SK-N-SH (cell line): ENCODE data around the gene PRMT6. TPM values are rescaled to one million over a fixed set of nuclear protein-coding genes. Genes with fewer than 3 reads are reported as not detected.
"Not testable (repeated sequence)": the region's sequence is repeated elsewhere in the genome, so short reads cannot be mapped to it uniquely, and the experiment has no call there.

Experiments
- CTCF ChIA-PET: fragments of 300-600, 350-600 bp; formaldehyde crosslinking; extraction: SDS; loops from one replicate; lab custom pipeline; 2021; lab: Yijun Ruan, JAX
- POLR2A ChIA-PET: fragments of 350-600 bp; sonication (Branson Sonifier 250); formaldehyde crosslinking; extraction: SDS; loops from one replicate; lab custom pipeline; 2020; ENCODE audit warnings: antibody characterized with exemption, inconsistent platforms; lab: Yijun Ruan, JAX
- DNase-seq: peaks from one replicate; pipeline ENCODE4 v3.0.0; 2012
- H2AFZ ChIP-seq: fragments of 200-600 bp; sonication (generic); 2 replicates; pipeline ENCODE4 v1.8.1; 2016; ENCODE audit warnings: antibody characterized with exemption, mild to moderate bottlenecking, low read depth
- H3F3A ChIP-seq: fragments of 200-600 bp; sonication (generic); replicated peaks from 2 replicates; pipeline ENCODE3; 2016; ENCODE audit warnings: antibody characterized with exemption, mild to moderate bottlenecking; ENCODE audit not compliant: insufficient read depth
- H3K27ac ChIP-seq, 2 experiments: fragments of 200-500 bp in 1 of 2; fragments of 200-600 bp in 1 of 2; sonication (Bioruptor generic) in 1 of 2; sonication (generic), shearing (Covaris generic) in 1 of 2; 2 replicates each; pipeline versions ENCODE4 v1.5.1 to v1.6.1; 2014 to 2016; ENCODE audit warnings: low read depth in 2 of 2, inconsistent platforms in 1 of 2, low read length in 1 of 2, mild to moderate bottlenecking in 1 of 2, mixed read lengths in 1 of 2
- H3K27me3 ChIP-seq: fragments of 200-600 bp; sonication (generic), shearing (Covaris generic); 2 replicates; pipeline ENCODE4 v1.6.1; 2016; ENCODE audit warnings: mixed run types; ENCODE audit not compliant: insufficient read depth
- H3K36me3 ChIP-seq, 2 experiments: fragments of 200-500 bp in 1 of 2; fragments of 200-600 bp in 1 of 2; sonication (Bioruptor generic) in 1 of 2; sonication (generic) in 1 of 2; replicated peaks in 1 of 2; 2 replicates each; pipeline versions ENCODE3 to v1.5.1; 2014 to 2016; ENCODE audit warnings: low read length in 1 of 2, mild to moderate bottlenecking in 1 of 2; ENCODE audit not compliant: insufficient read depth in 2 of 2, control insufficient read depth in 1 of 2
- H3K4me1 ChIP-seq, 2 experiments: fragments of 200-500 bp in 1 of 2; fragments of 200-600 bp in 1 of 2; sonication (Bioruptor generic) in 1 of 2; sonication (generic), shearing (Covaris generic) in 1 of 2; 2 replicates each; pipeline versions ENCODE4 v1.5.1 to v1.6.1; 2014 to 2016; ENCODE audit warnings: low read depth in 1 of 2, low read length in 1 of 2, mixed run types in 1 of 2; ENCODE audit not compliant: insufficient read depth in 2 of 2, control insufficient read depth in 1 of 2
- H3K4me2 ChIP-seq: fragments of 200-600 bp; sonication (generic), shearing (Covaris generic); 2 replicates; pipeline ENCODE4 v1.6.1; 2017; ENCODE audit warnings: mixed run types
- H3K4me3 ChIP-seq, 2 experiments: fragments of 200-500 bp in 1 of 2; fragments of 200-600 bp in 1 of 2; sonication (Bioruptor generic) in 1 of 2; sonication (generic), shearing (Covaris generic) in 1 of 2; 2 replicates each; pipeline versions ENCODE4 v1.5.1 to v1.8.1; 2014 to 2016; ENCODE audit warnings: low read depth in 2 of 2, inconsistent platforms in 1 of 2, low read length in 1 of 2, mild to moderate bottlenecking in 1 of 2, mixed read lengths in 1 of 2, moderate library complexity in 1 of 2
- H3K79me2 ChIP-seq: fragments of 200-600 bp; sonication (generic); 2 replicates; pipeline ENCODE4 v1.8.1; 2017; ENCODE audit warnings: mild to moderate bottlenecking; ENCODE audit not compliant: insufficient read depth
- H3K9ac ChIP-seq: fragments of 200-600 bp; sonication (generic); 2 replicates; pipeline ENCODE4 v1.6.1; 2017; ENCODE audit warnings: mixed run types
- H3K9me2 ChIP-seq: fragments of 200-600 bp; sonication (generic); 2 replicates; pipeline ENCODE4 v1.6.1; 2017; ENCODE audit warnings: mixed run types
- H3K9me3 ChIP-seq: fragments of 200-600 bp; sonication (generic); 2 replicates; pipeline ENCODE4 v1.6.1; 2017; ENCODE audit warnings: mixed run types, mild to moderate bottlenecking, moderate library complexity
- H4K20me1 ChIP-seq: fragments of 200-600 bp; sonication (generic); 2 replicates; pipeline ENCODE4 v1.6.1; 2017; ENCODE audit warnings: mild to moderate bottlenecking, mixed run types; ENCODE audit not compliant: insufficient read depth
- MXI1 ChIP-seq: IDR thresholded peaks from 2 replicates; pipeline ENCODE4 v1.6.1; 2012; ENCODE audit warnings: mild to moderate bottlenecking, low read depth, low read length, improper control_type of control experiment
- NRF1 ChIP-seq: IDR thresholded peaks from 2 replicates; pipeline ENCODE4 v1.6.1; 2012; ENCODE audit warnings: low read depth, mild to moderate bottlenecking, low read length
- RXRA ChIP-seq: IDR thresholded peaks from 2 replicates; pipeline ENCODE4 v1.4.0; 2012; ENCODE audit warnings: low read depth, mild to moderate bottlenecking, borderline replicate concordance
- USF2 ChIP-seq: fragments of 150-350 bp; IDR thresholded peaks from 2 replicates; pipeline ENCODE4 v1.6.1; 2017; ENCODE audit warnings: antibody characterized with exemption, low read length, low read depth, borderline replicate concordance
- YY1 ChIP-seq: IDR thresholded peaks from 2 replicates; pipeline ENCODE4 v1.4.0; 2012; ENCODE audit warnings: low read depth, mild to moderate bottlenecking
- WGBS: methylation state at CpG from one replicate; pipeline ENCODE4 v1.1.6; 2017; ENCODE audit warnings: low lambda C conversion rate; 5-methylcytosine and 5-hydroxymethylcytosine counted together
- polyA plus RNA-seq, 3 experiments: library from polyadenylated mRNA; depleted of rRNA; stranded (reverse); fragments of >200 nt; gene quantifications; 2 replicates each; pipeline ENCODE4 v1.2.3, GENCODE V29; 2012

Gene PRMT6
- polyA plus RNA-seq, 1 of the 3 experiments (the other 2 are of a cell fraction) = 15.2 TPM

DNA sequence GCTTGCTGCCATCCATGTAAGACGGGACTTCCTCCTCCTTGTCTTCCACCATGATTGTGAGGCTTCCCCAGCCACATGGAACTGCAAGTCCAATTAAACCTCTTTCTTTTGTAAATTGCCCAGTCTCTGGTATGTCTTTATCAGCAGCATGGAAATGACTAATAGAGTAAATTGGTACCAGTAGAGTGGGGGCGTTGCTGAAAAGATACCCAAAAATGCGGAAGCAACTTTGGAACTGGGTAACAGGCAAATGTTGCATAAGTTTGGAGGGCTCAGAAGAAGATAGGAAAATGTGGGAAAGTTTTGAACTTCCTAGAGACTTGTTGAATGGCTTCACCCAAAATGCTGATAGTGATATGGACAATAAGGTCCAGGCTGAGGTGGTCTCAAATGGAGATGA, 17.6 kb upstream of the PRMT6 start:
- H3K9me3 ChIP-seq, H4K20me1 ChIP-seq, CTCF ChIA-PET, DNase-seq, H3K27ac ChIP-seq, H2AFZ ChIP-seq, H3K79me2 ChIP-seq, H3K4me3 ChIP-seq, H3K9ac ChIP-seq, H3K9me2 ChIP-seq, H3K4me1 ChIP-seq, H3K36me3 ChIP-seq, POLR2A ChIA-PET, H3K4me2 ChIP-seq, H3K27me3 ChIP-seq, H3F3A ChIP-seq: not testable (repeated sequence)
- 44% methylated on average over 3 of the region's 3 CpGs for WGBS

DNA sequence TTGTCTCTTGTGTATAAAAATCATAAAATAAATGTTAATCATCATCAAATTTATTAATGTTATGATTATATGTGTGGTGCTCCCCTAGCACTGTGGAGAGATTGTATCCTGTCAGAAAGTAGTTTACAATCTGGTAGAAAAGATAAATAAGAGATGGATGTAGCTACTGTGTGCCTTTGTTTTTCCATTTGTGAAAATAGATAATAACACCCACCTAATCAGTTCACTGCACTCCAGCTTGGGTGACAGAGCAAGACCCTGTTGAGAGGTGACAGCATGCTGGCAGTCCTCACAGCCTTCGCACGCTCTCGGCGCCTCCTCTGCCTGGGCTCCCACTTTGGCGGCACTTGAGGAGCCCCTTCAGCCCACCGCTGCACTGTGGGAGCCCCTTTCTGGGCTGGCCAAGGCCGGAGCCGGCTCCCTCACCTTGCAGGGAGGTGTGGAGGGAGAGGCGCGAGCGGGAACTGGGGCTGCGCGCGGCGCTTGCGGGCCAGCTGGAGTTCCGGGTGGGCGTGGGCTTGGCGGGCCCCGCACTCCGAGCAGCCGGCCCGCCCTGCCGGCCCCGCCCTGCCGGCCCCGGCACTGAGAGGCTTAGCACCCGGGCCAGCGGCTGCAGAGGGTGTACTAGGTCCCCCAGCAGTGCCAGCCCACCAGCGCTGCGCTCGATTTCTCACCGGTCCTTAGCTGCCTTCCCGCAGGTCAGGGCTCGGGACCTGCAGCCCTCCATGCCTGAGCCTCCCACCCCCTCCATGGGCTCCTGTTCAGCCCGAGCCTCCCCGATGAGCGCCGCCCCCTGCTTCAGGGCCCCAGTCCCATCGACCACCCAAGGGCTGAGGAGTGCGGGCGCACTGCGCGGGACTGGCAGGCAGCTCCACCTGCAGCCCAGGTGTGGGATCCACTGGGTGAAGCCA, 11.9 kb upstream of the PRMT6 start:
- WGBS = no CpG with 5 or more reads among the region's 44 CpGs
- H3K9me2 ChIP-seq, H3K79me2 ChIP-seq, H3K9ac ChIP-seq, POLR2A ChIA-PET, H3K4me1 ChIP-seq, H3K9me3 ChIP-seq, H2AFZ ChIP-seq, H3K4me3 ChIP-seq, H3K4me2 ChIP-seq, CTCF ChIA-PET, H3K27ac ChIP-seq, H4K20me1 ChIP-seq, DNase-seq, H3K27me3 ChIP-seq, H3K36me3 ChIP-seq, H3F3A ChIP-seq: not testable (repeated sequence)

GRCh38 chr1:107047602-107048001, 8.9 kb upstream of the PRMT6 start:
- no peaks in the 10 kb centered on the region for H3K27me3 ChIP-seq
- no peaks in the 10 kb centered on the region for H3K9me3 ChIP-seq
- H3K9me2 ChIP-seq = 0 out of 2 replicates have a peak, but pooled peaks cover 2% of the 10 kb centered on the region
- no peak for DNase-seq
- H3K79me2 ChIP-seq = no peaks in the 10 kb centered on the region
- H2AFZ ChIP-seq = no peak overlapping the region
- no peaks in the 10 kb centered on the region for H3F3A ChIP-seq
- ChIA-PET CTCF (interaction anchor here (0.6 kb wide), 1 partner anchor 21 kb away, joined by 3 read pairs; no protein-coding TSS in a partner anchor), POLR2A (no interaction called here)
- no peaks in the 10 kb centered on the region for H3K36me3 ChIP-seq
- H3K9ac ChIP-seq = no peak overlapping the region
- H4K20me1 ChIP-seq = no peaks in the 10 kb centered on the region
- H3K27ac ChIP-seq = no peak overlapping the region
- WGBS = 30% methylated on average over 1 of the region's 1 CpG
- no peak overlapping the region for H3K4me2 ChIP-seq
- no peak for TF ChIP-seq NRF1
- TF ChIP-seq RXRA = no peak
- no peak for TF ChIP-seq YY1
- TF ChIP-seq USF2 = no peak
- TF ChIP-seq MXI1 = no peak
- no peak overlapping the region for H3K4me3 ChIP-seq
- H3K4me1 ChIP-seq = no peaks in the 10 kb centered on the region
